Measurements from ENCODE around the gene VSIR.

Gene VSIR

DNA sequence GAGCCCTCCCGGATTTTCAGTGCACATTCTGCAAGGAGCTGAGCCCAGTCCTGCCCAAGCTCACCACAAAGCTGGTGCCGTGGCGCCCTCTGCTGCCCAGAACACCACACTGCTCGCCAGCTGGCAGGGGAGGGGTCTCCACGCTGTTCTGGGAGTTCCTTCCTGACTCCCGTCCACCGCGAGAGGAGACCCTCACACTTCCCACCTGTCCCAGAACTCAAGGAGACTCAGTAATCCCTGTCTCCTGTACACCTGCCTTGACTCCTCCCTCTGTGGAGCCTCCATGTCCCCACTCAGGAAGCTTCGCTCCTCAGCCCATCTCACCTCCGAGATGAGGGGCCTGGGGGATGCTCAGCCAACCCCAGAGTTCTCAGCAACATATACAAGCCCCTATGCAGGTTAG, 65.0 kb downstream of the VSIR start:
- no peak for TF ChIP-seq FOXP2 (optimal IDR thresholded peaks at IDR 0.05; ENCODE audit: borderline replicate concordance, extremely low read depth, extremely low read length, insufficient read depth)
- TF ChIP-seq, protein P1, sequence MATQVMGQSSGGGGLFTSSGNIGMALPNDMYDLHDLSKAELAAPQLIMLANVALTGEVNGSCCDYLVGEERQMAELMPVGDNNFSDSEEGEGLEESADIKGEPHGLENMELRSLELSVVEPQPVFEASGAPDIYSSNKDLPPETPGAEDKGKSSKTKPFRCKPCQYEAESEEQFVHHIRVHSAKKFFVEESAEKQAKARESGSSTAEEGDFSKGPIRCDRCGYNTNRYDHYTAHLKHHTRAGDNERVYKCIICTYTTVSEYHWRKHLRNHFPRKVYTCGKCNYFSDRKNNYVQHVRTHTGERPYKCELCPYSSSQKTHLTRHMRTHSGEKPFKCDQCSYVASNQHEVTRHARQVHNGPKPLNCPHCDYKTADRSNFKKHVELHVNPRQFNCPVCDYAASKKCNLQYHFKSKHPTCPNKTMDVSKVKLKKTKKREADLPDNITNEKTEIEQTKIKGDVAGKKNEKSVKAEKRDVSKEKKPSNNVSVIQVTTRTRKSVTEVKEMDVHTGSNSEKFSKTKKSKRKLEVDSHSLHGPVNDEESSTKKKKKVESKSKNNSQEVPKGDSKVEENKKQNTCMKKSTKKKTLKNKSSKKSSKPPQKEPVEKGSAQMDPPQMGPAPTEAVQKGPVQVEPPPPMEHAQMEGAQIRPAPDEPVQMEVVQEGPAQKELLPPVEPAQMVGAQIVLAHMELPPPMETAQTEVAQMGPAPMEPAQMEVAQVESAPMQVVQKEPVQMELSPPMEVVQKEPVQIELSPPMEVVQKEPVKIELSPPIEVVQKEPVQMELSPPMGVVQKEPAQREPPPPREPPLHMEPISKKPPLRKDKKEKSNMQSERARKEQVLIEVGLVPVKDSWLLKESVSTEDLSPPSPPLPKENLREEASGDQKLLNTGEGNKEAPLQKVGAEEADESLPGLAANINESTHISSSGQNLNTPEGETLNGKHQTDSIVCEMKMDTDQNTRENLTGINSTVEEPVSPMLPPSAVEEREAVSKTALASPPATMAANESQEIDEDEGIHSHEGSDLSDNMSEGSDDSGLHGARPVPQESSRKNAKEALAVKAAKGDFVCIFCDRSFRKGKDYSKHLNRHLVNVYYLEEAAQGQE (IDR thresholded peaks at IDR 0.05; ENCODE audit: insufficient read depth in 1 of 2, low read depth in 2 of 2, low read length in 2 of 2): no peak
- no peak for TF ChIP-seq SIN3A (IDR thresholded peaks at IDR 0.05; ENCODE audit: borderline replicate concordance, insufficient read depth, low read length)
- TF ChIP-seq TAF1 (IDR thresholded peaks at IDR 0.05; ENCODE audit: borderline replicate concordance, insufficient read depth, low read length): no peak
- TF ChIP-seq POLR2AphosphoS5 (IDR thresholded peaks at IDR 0.05; ENCODE audit: low read depth, low read length): no peak

- TF ChIP-seq SIN3A (IDR thresholded peaks at IDR 0.05; ENCODE audit: borderline replicate concordance, insufficient read depth, low read length) (no peak), POLR2AphosphoS5 (IDR thresholded peaks at IDR 0.05; ENCODE audit: low read depth, low read length) (no peak), TAF1 (IDR thresholded peaks at IDR 0.05; ENCODE audit: borderline replicate concordance, insufficient read depth, low read length) (no peak), FOXP2 (optimal IDR thresholded peaks at IDR 0.05; ENCODE audit: borderline replicate concordance, extremely low read depth, extremely low read length, insufficient read depth) (no peak)
- TF ChIP-seq, protein P1 (IDR thresholded peaks at IDR 0.05; ENCODE audit: insufficient read depth in 1 of 2, low read depth in 2 of 2, low read length in 2 of 2): no peak
Observed at GRCh38 chr10:71707240-71707789, 66.0 kb downstream of the VSIR start.

GRCh38 chr10:71706216-71707121, 66.9 kb downstream of the VSIR start:
- TF ChIP-seq TAF1 (IDR thresholded peaks at IDR 0.05; ENCODE audit: borderline replicate concordance, insufficient read depth, low read length) (no peak), FOXP2 (optimal IDR thresholded peaks at IDR 0.05; ENCODE audit: borderline replicate concordance, extremely low read depth, extremely low read length, insufficient read depth) (no peak), POLR2AphosphoS5 (IDR thresholded peaks at IDR 0.05; ENCODE audit: low read depth, low read length) (no peak), SIN3A (IDR thresholded peaks at IDR 0.05; ENCODE audit: borderline replicate concordance, insufficient read depth, low read length) (no peak)
- TF ChIP-seq, protein P1 (IDR thresholded peaks at IDR 0.05; ENCODE audit: insufficient read depth in 1 of 2, low read depth in 2 of 2, low read length in 2 of 2): no peak

GRCh38 chr10:71705582-71705981, 67.7 kb downstream of the VSIR start:
- TF ChIP-seq POLR2AphosphoS5 (IDR thresholded peaks at IDR 0.05; ENCODE audit: low read depth, low read length): no peak
- no peak for TF ChIP-seq FOXP2 (optimal IDR thresholded peaks at IDR 0.05; ENCODE audit: borderline replicate concordance, extremely low read depth, extremely low read length, insufficient read depth)
- no peak for TF ChIP-seq SIN3A (IDR thresholded peaks at IDR 0.05; ENCODE audit: borderline replicate concordance, insufficient read depth, low read length)
- no peak for TF ChIP-seq TAF1 (IDR thresholded peaks at IDR 0.05; ENCODE audit: borderline replicate concordance, insufficient read depth, low read length)
- TF ChIP-seq, protein P1 (IDR thresholded peaks at IDR 0.05; ENCODE audit: insufficient read depth in 1 of 2, low read depth in 2 of 2, low read length in 2 of 2): no peak

Data from PFSK-1 (cell line).